Retinal pigment epithelial cell (primary cell): ENCODE measurements around the gene THTPA.

Experiments used
- DNase-seq: peaks from one replicate; pipeline ENCODE4 v3.0.0-alpha.2; 2010; ENCODE audit warnings: low read depth
- H3K4me3 ChIP-seq: 2 replicates; pipeline ENCODE4 v1.5.1; 2011; ENCODE audit warnings: mild to moderate bottlenecking, low read length, control low read depth, moderate library complexity
- CTCF ChIP-seq: conservative IDR thresholded peaks from 2 replicates; pipeline ENCODE4 v1.5.1; 2011; ENCODE audit warnings: low read depth, low read length, control low read depth, inconsistent platforms

The THTPA gene

DNA sequence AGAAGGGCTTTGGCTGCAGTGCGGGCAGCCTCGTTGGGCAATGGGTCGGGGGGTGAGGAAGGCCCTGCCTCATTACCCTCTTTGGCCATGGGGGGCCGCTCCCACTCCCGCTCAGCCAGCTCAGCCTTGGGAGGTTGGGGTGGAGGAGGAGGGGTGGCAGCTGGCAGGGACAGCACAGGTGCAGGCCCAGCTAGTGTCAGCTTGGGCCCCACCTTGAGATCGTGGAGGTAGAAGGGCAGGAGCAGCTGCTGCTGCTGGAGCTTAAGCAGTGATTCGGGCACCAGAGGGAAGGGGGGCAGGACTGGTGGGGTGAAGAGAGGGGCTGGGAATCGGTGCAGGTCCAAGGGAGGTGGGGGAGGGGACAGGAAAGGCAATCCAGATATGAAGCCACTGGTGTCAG, 30.5 kb upstream of the THTPA start:
- no peak for DNase-seq
- H3K4me3 ChIP-seq, result no peak overlapping the region
- TF ChIP-seq CTCF, result no peak

- no peak for DNase-seq
- no peak overlapping the region for H3K4me3 ChIP-seq
- TF ChIP-seq CTCF, result peak; percentile 38
Measured at GRCh38 chr14:23528555-23528954, 27.5 kb upstream of the THTPA start.

- no peak for TF ChIP-seq CTCF
- H3K4me3 ChIP-seq, result no peak overlapping the region
- DNase-seq, result no peak
Measured at GRCh38 chr14:23529016-23529415, 27.1 kb upstream of the THTPA start.

GRCh38 chr14:23530375-23531055, 25.6 kb upstream of the THTPA start:
- TF ChIP-seq CTCF, result no peak
- H3K4me3 ChIP-seq, result no peak overlapping the region
- DNase-seq, result no peak

DNA sequence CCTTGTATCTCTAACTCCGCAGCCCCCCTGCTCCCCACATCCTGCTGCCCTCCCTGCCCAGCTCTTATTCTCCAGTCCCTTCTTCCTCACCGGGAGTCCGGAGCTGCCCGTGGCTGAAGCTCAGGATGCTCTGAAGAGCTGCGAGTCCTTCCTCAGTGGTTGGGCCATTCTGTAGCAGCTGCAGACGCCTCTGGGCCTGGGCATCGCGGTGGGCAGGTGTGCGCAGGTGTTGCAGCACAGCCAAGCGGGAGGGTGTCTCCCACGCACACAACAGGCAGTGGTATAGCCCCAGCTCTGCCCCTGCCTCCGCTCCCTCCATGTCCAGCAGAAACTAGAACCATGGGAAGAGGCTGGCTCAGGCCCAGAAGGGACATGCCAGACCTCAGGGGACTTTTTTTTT, 24.7 kb upstream of the THTPA start:
- DNase-seq, result no peak

GRCh38 chr14:23532658-23533057, 23.4 kb upstream of the THTPA start:
- DNase-seq, result no peak
- no peak for TF ChIP-seq CTCF
- no peak overlapping the region for H3K4me3 ChIP-seq

More for the DNA sequence above, 24.7 kb upstream of the THTPA start:
- no peak overlapping the region for H3K4me3 ChIP-seq
- TF ChIP-seq CTCF, result no peak

DNA sequence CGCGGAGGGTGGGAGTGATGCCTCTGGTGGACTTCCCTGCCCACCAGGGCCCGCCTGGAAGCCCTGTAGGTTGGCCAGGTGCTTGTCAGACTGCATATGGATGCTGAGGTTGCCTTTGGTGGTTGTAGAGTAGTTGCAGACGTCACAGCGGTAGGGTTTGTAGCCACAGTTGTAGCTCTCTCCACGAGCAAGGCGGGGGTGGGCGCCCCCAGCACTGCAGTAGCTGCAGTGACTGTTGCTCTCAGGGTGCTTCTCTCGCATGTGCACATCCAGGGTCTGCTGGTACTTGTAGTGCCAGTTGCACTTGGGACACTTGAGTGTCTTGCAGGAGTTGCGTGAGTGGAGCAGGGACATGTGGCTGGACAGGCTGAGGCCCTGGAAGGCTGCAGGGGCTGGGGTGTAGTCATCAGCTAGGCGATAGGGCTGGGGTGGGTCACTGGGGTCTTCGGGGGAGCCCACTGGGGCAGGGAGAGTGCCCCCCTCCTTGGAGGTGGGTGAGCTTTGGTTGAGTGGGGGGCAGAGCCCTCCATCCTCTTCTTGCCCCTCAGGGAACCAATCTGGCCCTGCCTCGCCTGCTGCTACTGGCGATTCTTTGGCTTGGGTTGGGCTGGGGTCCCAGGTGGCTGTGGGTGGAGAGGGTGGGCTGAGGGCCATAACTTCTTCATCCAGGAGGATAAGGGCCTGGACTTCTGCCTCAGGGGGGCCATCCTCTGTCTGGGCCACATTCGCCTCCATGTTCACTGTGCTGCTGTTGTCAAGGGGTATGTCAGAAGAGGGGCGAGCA, 22.2 kb upstream of the THTPA start:
- H3K4me3 ChIP-seq, result no peak overlapping the region
- no peak for DNase-seq
- no peak for TF ChIP-seq CTCF
